ENCODE results near the gene HDAC4. TPM values are rescaled to one million over a fixed set of nuclear protein-coding genes. Genes with fewer than 3 reads are reported as not detected.

The HDAC4 gene
- total and polyA plus RNA-seq, 2 of the 4 experiments (the other 2 are of a cell fraction) = 4.1 to 7.2 TPM

- H3K4me1 ChIP-seq (ENCODE audit: control insufficient read depth, insufficient read depth, low read length) = no peaks in the 10 kb centered on the region; the same call in 1 of the 2 replicates
- H3K9me3 ChIP-seq (ENCODE audit: control insufficient read depth, insufficient read depth, low read length) = no peaks in the 10 kb centered on the region
- no peak overlapping the region for H2BK120ac ChIP-seq (ENCODE audit: low read depth, low read length)
- H4K20me1 ChIP-seq (ENCODE audit: insufficient read depth, low read length) = peaks cover 53% of the 10 kb centered on the region
- ChIA-PET CTCF (no interaction called here), POLR2A (ENCODE audit: unreplicated experiment) (no interaction called here)
- in situ Hi-C loops (cut with MboI; ENCODE audit: low sequenced_read_pairs) = no loop called here
- no peak overlapping the region for H3K18ac ChIP-seq (ENCODE audit: low read depth, low read length)
- no peak overlapping the region for H3K4me3 ChIP-seq (ENCODE audit: insufficient read depth, low read depth, low read length)
- H3K23ac ChIP-seq (ENCODE audit: low read depth, low read length) = no peak overlapping the region
- no peak overlapping the region for H3K9ac ChIP-seq (ENCODE audit: low read depth, low read length)
- dilution Hi-C loops (cut with HindIII; ENCODE audit: low sequenced_read_pairs, unreplicated experiment) = no loop called here
- TF ChIP-seq MAZ (IDR thresholded peaks at IDR 0.05; ENCODE audit: borderline replicate concordance, low read depth, low read length) (no peak), MXI1 (IDR thresholded peaks at IDR 0.05; ENCODE audit: borderline replicate concordance, low read depth, low read length) (no peak), SMC3 (IDR thresholded peaks at IDR 0.05; ENCODE audit: low read depth, low read length) (no peak), NFE2L2 (IDR thresholded peaks at IDR 0.05; ENCODE audit: low read depth, low read length) (no peak), RAD21 (IDR thresholded peaks at IDR 0.05; ENCODE audit: low read length) (no peak), POLR2A (IDR thresholded peaks at IDR 0.05; ENCODE audit: low read depth, low read length) (no peak), CHD1 (IDR thresholded peaks at IDR 0.05; ENCODE audit: low read depth, low read length) (no peak)
- TF ChIP-seq, protein P1, sequence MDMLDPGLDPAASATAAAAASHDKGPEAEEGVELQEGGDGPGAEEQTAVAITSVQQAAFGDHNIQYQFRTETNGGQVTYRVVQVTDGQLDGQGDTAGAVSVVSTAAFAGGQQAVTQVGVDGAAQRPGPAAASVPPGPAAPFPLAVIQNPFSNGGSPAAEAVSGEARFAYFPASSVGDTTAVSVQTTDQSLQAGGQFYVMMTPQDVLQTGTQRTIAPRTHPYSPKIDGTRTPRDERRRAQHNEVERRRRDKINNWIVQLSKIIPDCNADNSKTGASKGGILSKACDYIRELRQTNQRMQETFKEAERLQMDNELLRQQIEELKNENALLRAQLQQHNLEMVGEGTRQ (IDR thresholded peaks at IDR 0.05; ENCODE audit: low read depth, low read length) = no peak
- H3K4me2 ChIP-seq (ENCODE audit: low read depth, low read length) = no peak overlapping the region
- 95% methylated on average over 15 of the region's 20 CpGs; no CpG with 5 or more reads in 1 of the 2 experiments for WGBS, 2 experiments (ENCODE audit: extremely low coverage in 2 of 2, insufficient read length in 1 of 2)
- H4K91ac ChIP-seq (ENCODE audit: insufficient read depth, low read depth, low read length) = no peak overlapping the region
- no TSS peak for BruUV-seq (replicated peaks)
- no peak overlapping the region for H2BK5ac ChIP-seq (ENCODE audit: low read depth, low read length, poor library complexity, severe bottlenecking)
- no peak overlapping the region for H4K5ac ChIP-seq (ENCODE audit: low read depth, low read length)
- H3K4ac ChIP-seq (ENCODE audit: low read depth, low read length) = no peak overlapping the region
- H3K36me3 ChIP-seq (ENCODE audit: control insufficient read depth, insufficient read depth, low read length) = peaks cover 28% of the 10 kb centered on the region
- ATAC-seq (ENCODE audit: low read depth) (no peak), DNase-seq (no peak)
- H3K79me1 ChIP-seq (ENCODE audit: low read depth in 1 of 2, low read length in 2 of 2) = peaks cover 25 to 70% of the 10 kb centered on the region in 2 experiments
- no peak overlapping the region for H2BK15ac ChIP-seq (ENCODE audit: low read depth, low read length)
- no peak overlapping the region for H3K56ac ChIP-seq (ENCODE audit: extremely low read depth, insufficient read depth, low read length)
- no peaks in the 10 kb centered on the region for H3K27me3 ChIP-seq (ENCODE audit: control insufficient read depth, insufficient read depth, low read length)
- no peak overlapping the region for H3K27ac ChIP-seq (ENCODE audit: insufficient read depth, low read length)
- H2BK20ac ChIP-seq (ENCODE audit: low read depth, low read length) = no peak overlapping the region
- H3K14ac ChIP-seq (replicated peaks; ENCODE audit: low read depth, low read length) = no peak overlapping the region
- no peak overlapping the region for H2AK5ac ChIP-seq (ENCODE audit: low read depth, low read length)
- peak overlapping the region; percentile 3 for H2AFZ ChIP-seq (replicated peaks; ENCODE audit: low read length, poor library complexity)
- H3K9me1 ChIP-seq (ENCODE audit: insufficient read depth, low read length) = peaks cover 8% of the 10 kb centered on the region; the same call in 1 of the 2 replicates
- no peak overlapping the region for H4K8ac ChIP-seq (ENCODE audit: low read depth in 2 of 2, low read length in 2 of 2)
- intact Hi-C loops (cut with micrococcal nuclease) = no loop called here
- no peak overlapping the region for H2AK9ac ChIP-seq (replicated peaks; ENCODE audit: low read depth, low read length, poor library complexity)
These were observed 21.7 kb downstream of the HDAC4 start for GRCh38 chr2:239378918-239379640.

Measured in IMR-90 (cell line).